ENCODE data around the gene GPR25.

DNA sequence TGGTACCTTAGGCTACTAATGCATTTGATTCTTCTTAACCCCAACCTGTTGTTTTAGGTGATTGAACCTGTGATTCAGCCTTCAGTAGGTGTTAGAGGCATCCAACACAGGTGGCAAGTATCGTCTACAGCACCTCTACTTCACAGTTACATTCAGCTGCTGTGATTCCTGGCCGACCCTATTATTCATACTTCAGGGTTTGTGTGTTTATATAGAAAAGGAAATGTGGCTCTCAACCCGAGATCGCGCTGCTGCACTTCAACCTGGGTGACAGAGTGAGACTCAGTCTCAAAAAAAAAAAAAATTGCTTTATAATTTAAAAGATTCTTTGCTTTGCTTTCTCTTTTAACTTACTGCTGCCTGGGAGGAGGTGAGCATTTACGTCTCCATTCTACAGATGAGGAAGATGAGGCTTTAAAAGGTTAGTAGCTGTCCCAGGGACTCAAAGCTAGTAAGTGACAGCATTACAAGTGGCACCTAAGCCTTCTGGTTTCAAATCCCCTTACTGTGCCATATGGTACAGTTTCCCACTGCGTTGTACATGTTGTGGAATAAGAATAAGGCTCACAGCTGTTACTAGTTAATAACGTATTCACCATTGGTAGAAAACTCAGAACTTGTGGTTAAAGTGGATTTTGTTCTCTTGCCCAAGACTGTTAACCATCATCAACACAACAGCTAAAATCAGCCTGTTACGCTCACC lies 9.9 kb upstream of the GPR25 start:
- no peak for TF ChIP-seq POLR2AphosphoS5 (IDR thresholded peaks at IDR 0.05; ENCODE audit: low read depth, low read length)
- no peak for TF ChIP-seq POLR2A (IDR thresholded peaks at IDR 0.05; ENCODE audit: low read depth, low read length)
- no peak for TF ChIP-seq TAF1 (IDR thresholded peaks at IDR 0.05; ENCODE audit: borderline replicate concordance, low read depth, low read length)
